Activated naive CD4-positive, alpha-beta T cell treated with anti-CD3 and anti-CD28 coated beads, Interleukin-2, amount 50 U/mL, for 72 hours (primary cell): ENCODE data around the gene RASD2. TPM values are rescaled to one million over a fixed set of nuclear protein-coding genes. Genes with fewer than 3 reads are reported as not detected.
"Not testable (repeated sequence)": the region's sequence is repeated elsewhere in the genome, so short reads cannot be mapped to it uniquely, and the experiment has no call there.

Source experiments
- ATAC-seq, 2 donors: fragments of 150-1000 bp; cut with Tn5 transposase; 2 replicates each; pipeline ENCODE4 v1.10.0; 2021; ENCODE audit warnings: mild to moderate bottlenecking in 2 of 2, moderate library complexity in 2 of 2
- DNase-seq, 2 donors: peaks; one replicate each; pipeline ENCODE4 v3.0.0; 2021 to 2022; ENCODE audit warnings: low spot score in 2 of 2
- H3K27ac Mint-ChIP-seq, 2 donors: one replicate each; pipeline ENCODE4 v1.8.0; 2022; ENCODE audit warnings: mild to moderate bottlenecking in 2 of 2, mixed read lengths in 2 of 2
- H3K36me3 Mint-ChIP-seq, 2 donors: one replicate each; pipeline ENCODE4 v1.8.0; 2022; ENCODE audit warnings: mixed read lengths in 2 of 2
- H3K9me3 Mint-ChIP-seq, 2 donors: one replicate each; pipeline ENCODE4 v1.8.0; 2022; ENCODE audit warnings: mixed read lengths in 2 of 2
- total RNA-seq, 2 donors: library from RNA; stranded (reverse); gene quantifications; one replicate each; pipeline ENCODE4 v1.2.3, GENCODE V29; 2022

Gene RASD2
- total RNA-seq, 2 donors from 2014 or later: 0.08 to 0.46 TPM

DNA sequence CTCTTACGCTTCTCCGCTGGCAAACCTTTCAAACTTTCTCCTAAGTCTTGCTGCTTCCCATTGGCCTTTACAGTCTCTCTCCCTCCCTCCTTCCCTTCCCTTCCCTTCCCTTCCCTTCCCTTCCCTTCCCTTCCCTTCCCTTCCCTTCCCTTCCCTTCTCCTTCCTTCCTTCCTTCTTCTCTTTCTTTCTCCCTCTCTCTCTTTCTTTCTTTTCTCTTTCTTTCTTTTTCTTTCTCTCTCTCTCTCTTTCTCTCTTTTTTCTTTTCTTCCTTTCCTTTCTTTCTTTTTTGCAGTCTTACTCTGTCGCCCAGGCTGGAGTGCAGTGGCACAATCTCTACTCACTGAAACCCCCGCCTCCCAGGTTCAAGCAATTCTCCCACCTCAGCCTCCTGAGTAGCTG, 24.7 kb upstream of the RASD2 start:
- H3K27ac Mint-ChIP-seq: peak overlapping the region in 1 of 2 donors; percentile 11
- H3K9me3 Mint-ChIP-seq, H3K36me3 Mint-ChIP-seq, ATAC-seq, DNase-seq: not testable (repeated sequence)

DNA sequence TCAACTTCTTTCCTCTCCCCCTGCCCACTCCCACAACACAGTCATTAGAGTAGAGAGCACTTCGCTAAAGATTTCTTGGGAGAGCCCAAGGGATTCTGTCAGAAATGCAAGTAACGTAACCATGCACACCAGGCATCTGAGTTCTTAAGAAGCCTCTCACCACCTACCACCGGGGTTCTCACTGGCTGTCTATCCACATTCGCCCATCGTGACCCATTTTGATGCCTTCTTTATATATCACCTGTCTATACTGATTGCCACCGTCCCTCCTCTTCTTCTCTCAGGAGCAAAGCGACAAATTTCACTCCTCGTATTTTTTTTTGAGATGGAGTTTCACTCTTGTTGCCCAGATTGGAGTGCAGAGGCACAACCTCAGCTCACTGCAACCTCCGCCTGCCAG, 23.9 kb upstream of the RASD2 start:
- ATAC-seq (no peak), DNase-seq (no peak)
- Mint-ChIP-seq H3K9me3 (no peaks in the 10 kb centered on the region), H3K36me3 (no peaks in the 10 kb centered on the region), H3K27ac (no peak overlapping the region)

DNA sequence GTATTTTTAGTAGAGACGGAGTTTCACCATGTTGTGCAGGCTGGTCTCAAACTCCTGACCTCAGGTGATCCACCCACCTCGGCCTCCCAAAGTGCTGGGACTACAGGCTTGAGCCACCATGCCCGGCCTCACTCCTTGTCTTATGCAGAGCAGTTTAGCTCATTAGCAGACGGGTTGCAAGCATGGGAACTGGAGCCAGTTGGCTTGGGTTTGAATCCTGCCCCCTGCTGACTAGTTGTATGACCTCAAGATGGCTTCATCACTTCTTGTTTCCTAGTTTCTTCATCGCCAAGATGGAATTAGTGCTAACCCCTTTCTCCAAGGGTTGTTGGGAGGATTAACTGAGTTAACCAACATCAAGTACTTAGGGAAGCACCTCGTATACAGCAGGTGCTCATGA, 23.4 kb upstream of the RASD2 start:
- H3K27ac Mint-ChIP-seq: no peak overlapping the region
- ATAC-seq: no peak
- no peak for DNase-seq
- H3K36me3 Mint-ChIP-seq: no peaks in the 10 kb centered on the region
- no peaks in the 10 kb centered on the region for H3K9me3 Mint-ChIP-seq

DNA sequence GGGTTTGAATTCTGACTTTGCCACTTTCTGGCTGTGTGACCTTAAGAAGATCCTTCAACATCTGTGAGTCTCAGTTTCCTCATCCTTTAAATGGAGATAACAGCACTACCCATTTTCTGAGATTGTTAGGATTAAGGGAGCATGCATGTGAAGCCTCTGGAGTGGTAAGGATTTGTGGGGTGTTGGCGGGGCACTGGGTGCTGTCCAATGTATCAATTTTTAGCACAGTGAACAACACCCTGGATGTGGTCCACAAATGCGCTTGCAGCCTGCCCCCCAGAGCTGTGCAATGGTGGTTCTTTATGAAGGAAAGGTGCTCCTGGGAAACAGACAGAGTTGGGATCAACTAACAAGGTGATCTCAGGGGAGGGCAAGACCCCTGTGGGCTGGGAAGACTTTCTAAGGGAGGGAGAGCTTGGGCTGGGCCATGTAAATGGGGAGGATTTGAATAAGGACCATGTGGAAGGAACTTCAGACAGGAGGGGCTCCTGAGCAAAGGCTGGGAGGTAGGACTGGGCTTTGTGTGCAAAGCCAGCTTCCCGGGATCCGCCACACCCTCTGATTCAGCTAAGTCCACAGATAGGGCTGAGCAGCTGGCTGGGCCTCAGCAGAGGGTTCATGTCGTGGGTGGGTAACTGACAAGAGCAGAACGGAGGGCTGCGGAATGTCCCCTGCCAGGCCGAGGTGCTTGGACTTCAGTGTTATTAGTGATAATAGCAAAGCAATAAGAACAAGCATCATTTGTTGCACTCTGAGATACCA, 22.7 kb upstream of the RASD2 start:
- DNase-seq (no peak), ATAC-seq (no peak)
- Mint-ChIP-seq H3K36me3 (no peaks in the 10 kb centered on the region), H3K9me3 (no peaks in the 10 kb centered on the region), H3K27ac (no peak overlapping the region)

DNA sequence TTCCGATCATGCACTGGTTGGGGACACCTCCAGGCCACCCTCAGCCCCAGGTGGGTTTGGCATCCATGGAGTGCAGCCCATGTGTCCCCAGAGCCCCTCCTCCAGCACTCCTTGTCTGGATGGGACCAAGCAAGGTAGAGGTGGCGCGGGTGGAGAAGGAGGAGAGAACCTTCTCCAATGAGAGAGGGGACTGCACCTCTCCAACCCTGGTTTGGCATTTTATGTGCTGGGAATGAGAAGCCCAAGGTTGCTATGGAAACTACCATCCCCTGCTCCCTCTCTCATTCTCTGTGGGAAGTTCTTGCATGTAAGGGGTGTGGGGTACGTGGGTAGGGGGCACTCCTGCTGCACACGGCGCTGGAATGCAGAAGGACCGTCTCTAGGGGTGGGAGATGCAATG, 21.8 kb upstream of the RASD2 start:
- no peak for DNase-seq
- Mint-ChIP-seq H3K36me3 (no peaks in the 10 kb centered on the region), H3K9me3 (no peaks in the 10 kb centered on the region), H3K27ac (no peak overlapping the region)
- no peak for ATAC-seq

DNA sequence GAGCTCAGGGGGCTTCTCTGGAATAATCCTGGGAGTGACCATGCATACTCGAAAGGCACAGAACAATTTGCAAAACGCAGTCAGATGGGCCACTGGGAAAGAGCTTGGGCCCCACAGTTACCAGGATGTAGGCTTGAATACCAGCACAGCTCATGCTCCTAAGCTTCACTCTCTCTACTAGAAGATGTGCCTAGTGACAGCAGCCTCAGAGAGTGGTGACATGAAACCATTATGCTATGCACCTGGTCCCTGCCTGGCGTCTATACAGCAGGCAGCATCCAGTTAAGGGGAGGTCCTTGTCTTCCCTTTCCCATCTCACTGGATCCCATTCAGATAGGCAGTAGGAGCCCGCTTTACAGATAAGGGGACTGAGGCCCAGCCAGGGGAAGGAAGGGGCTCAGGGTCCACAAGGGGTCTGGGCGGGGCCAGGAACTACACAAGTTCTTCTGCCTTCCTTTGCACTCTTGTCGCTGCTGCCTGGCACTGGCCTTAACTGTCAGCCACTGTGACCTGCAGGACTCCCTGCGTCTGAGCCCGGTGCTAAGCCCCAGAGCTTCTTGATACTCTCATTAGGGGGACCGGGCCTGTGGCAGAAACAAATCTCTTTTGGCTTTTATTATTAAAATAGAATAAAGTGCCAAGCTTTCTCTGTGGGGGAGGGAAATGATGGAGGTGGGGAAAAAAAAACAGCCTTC, 21.2 kb upstream of the RASD2 start:
- ATAC-seq (no peak), DNase-seq (no peak)
- no peaks in the 10 kb centered on the region for H3K9me3 Mint-ChIP-seq
- H3K27ac Mint-ChIP-seq: no peak overlapping the region
- H3K36me3 Mint-ChIP-seq: no peaks in the 10 kb centered on the region

DNA sequence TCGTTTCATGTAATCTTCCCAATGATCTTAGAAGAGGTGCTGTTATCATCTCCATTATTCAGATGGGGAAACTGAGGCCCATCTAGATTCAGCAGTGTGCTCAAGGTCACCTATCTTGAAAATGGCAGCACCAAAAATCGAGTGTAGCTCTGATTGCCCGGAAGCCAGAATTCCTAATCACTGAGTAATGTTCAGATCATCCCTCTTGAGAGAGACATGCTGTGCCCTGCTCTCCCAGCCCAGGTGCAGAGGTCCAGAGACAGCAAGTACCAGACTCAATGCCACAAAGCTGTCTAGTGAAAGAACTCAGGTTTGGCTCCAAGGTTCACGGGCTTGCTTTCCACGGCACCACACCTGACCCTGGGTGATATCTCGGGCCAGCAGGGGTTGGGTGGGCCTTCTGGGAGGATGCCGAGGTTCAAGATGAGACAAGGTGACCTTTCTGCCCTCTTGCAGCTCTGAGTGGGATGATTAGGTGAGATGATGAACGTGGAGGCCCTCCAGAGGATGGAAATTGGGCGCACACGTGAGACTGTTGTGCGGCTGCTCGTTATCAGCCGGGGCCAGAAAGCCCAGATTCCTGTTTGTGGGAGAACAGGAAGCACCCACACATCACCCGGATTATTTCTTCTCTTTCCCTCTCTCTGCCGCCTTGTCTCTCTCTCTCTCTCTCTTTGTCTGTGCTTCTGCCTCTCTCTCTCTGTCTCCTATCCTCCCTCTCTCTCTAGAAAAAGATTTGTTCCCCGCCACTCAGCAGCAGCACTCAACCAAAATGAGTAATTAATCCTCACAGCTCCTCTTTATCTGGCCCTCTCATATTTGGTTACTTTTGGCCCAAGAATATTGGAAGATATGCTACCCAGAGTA, 19.0 kb upstream of the RASD2 start:
- no peak for DNase-seq
- H3K9me3 Mint-ChIP-seq: no peaks in the 10 kb centered on the region
- no peaks in the 10 kb centered on the region for H3K36me3 Mint-ChIP-seq
- H3K27ac Mint-ChIP-seq: no peak overlapping the region
- no peak for ATAC-seq

DNA sequence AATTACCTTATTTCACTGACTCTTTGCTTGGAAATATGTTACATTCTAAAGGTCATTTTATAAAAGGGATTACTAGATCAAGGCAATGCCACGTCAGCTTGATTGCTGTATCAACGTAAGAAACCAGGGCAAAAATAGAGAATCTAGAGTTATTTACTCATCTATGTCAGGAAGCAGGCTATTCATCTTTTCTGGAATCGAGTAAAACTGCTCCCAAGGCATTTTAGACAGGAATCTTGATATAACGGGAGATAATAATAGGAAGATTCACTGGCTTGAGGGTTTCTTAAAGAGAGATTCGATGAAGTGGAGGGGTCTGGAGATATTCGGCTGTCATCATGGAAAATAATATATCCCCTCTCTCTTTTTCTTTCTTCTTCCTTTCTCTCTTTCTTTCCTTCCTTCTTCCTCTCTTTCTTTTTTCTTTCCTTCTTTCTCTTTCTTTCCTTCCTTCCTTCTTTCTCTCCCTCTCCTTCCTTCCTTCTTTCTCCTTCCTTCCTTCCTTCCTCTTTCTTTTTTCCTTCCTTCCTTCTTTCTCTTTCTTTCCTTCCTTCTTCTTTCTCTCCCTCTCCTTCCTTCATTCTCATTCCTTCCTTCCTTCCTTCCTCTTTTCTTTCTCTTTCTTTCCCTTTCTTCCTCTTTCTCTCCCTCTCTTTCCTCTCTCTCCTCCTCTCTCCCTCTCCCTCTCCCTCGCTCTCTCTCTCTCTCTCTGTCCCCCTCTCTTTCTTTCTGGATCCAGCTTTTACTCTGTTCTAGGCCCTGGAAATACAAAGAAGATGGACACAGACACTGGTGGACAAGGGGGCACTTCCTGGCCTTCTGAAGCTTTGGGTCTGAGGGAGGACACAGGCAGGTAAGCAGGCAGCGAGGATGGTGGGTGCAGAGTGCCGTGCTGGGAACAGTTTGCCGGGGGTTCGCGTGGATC, 18.1 kb upstream of the RASD2 start:
- no peak overlapping the region for H3K27ac Mint-ChIP-seq
- ATAC-seq: no peak

DNA sequence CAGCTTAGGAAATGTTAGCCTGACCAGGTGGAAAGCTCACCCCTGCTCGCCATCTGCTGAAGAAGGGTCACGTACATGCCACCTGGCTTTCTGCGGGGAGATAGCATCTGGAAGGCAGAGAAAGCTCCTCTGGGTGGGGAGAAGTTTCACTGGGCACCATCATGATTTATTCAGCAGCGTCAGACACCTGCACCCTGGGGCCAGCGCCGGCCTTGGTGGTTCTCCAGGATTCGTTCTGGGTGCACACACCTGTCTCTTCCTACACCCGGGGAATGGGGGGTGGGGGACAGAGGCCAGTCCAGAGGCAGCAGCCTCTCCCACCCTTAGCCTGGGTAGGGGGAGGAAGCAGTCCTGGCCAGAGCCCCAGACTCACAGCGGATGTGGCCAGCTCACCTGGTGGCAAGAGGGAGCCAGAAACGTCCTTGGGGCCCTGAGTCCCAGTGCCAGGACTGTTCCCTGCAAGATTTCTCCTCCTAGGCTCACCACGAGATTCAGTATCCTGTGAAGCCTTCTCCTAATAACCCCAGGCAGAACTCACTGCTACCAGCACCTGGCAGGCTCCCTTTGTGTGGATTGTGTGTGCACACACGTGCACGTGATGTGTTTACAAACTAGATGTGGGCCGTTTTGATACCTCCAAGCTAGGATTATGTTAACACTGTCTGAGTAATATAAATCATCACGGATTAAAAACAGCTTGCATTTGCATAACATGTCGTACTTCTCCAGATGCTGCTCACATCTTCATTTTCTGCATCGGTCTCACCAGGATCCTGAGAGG, 17.3 kb upstream of the RASD2 start:
- Mint-ChIP-seq H3K36me3 (no peaks in the 10 kb centered on the region), H3K27ac (no peak overlapping the region), H3K9me3 (no peaks in the 10 kb centered on the region)
- ATAC-seq (no peak), DNase-seq (no peak)

More for the DNA sequence above, 18.1 kb upstream of the RASD2 start:
- Mint-ChIP-seq H3K36me3 (no peaks in the 10 kb centered on the region), H3K9me3 (no peaks in the 10 kb centered on the region)
- no peak for DNase-seq

DNA sequence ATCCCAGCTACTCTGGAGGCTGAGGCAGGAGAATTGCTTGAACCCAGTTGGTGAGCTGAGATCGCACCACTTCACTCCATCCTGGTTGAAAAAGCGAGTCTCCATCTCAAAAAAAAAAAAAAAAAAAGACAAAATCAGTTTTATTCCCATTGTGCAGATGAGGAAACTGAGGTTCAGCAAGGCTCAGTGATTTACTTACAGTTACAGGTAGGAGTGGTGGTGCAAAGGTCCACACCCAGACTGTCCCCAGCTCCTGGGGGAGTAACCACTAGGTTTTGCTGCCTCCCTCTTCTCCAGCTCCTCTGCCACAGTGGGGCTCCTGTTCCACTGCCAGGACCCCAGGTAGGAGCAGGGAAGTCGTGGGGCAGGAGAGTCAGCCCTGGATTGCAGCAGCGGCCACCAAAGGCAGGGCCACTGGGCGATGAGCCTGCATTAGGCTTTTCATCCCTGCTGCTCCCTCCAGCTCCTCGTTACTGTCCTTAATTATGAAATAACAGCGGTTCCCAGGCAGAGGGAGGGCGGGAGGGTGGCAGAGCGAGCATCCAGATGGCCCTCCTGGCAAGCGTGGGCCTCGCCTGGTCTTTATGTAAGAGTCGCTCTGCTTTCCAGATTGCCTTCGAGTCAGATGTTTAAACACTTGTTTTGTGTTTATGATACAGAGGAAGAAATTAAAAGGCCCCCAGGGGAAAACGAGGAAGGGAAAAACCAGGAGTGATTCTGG, 15.5 kb upstream of the RASD2 start:
- H3K36me3 Mint-ChIP-seq: no peaks in the 10 kb centered on the region
- no peak for DNase-seq
- no peaks in the 10 kb centered on the region for H3K9me3 Mint-ChIP-seq
- no peak overlapping the region for H3K27ac Mint-ChIP-seq
- no peak for ATAC-seq

DNA sequence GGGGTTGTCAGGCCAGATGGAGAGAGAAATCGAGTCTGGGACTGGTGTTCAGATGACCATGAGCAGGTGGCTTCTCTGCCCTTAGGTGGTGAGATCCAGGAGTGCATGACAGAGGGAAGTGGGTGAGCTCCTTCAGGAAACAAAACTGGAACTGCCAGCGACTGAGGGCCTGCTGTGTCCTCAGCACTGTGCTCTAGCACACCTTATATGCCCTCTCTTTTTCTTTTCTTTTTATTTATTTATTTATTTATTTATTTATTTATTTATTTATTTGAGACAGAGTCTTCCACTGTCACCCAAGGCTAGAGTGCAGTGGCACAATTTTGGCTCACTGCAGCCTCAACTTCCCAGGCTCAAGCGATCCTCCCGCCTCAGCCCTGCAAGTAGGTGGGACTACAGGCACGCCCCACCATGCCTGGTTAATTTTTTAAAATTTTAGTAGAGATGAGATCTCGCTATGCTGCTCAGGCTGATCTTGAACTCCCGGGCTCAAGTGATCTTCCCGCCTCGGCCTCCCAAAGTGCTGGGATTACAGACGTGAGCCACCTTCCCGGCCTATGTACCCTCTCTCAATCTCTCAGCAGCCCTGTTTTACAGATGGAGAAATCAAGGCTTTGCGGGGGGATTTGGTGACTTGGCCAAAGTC, 14.8 kb upstream of the RASD2 start:
- no peak overlapping the region for H3K27ac Mint-ChIP-seq
- no peaks in the 10 kb centered on the region for H3K9me3 Mint-ChIP-seq
- DNase-seq (no peak), ATAC-seq (no peak)
- no peaks in the 10 kb centered on the region for H3K36me3 Mint-ChIP-seq

DNA sequence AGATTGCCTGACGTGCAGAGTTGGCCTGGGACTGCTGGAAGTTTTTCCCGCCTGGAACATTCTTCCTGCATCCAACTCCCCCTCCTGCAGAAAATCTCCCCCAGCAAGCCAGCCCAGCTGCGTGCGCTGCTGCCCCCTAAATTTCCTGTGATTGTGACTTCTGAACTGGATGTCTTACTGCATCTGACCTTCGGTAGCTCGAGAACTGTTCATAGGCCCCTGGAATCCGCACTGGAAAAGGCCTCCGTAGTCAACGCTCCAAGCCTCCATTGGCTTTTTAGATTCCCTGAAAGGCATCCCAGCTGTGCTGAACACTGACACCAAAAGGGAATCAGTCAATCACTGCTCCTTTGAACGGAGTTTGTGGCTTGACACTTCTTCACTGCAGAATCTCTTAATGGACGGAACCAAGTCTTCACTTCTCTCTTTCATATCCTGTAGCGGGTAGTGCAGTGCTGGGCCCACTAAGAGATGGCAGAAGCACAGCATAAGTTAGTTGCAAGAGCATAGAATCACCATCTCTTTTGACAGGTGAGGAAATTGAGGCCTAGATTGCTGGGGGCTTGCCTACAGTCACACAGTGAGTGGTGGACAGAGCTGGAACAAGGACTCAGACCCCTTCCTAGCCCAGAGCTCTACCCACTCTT, 14.2 kb upstream of the RASD2 start:
- no peak overlapping the region for H3K27ac Mint-ChIP-seq
- no peaks in the 10 kb centered on the region for H3K36me3 Mint-ChIP-seq
- no peak for DNase-seq
- ATAC-seq: no peak
- no peaks in the 10 kb centered on the region for H3K9me3 Mint-ChIP-seq

DNA sequence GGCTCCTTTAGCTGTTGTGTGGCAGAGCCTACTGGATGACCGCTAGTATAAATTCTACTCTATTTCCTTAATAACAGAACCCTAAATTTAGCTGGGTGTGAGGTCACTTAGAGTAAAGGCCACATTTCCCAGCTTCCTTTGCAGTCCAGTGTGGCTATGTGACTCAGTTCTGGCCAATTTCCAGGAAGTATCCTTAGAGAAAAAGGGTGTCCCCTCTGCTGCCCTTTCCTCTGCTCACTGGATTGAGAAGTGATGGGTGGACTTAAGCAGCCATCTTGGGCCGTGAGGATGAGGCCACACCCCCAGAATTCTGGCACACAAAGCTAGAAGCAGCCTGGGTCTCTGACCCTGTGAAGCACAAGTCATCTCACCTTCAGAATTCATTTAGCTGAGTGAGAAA, 11.7 kb upstream of the RASD2 start:
- Mint-ChIP-seq H3K27ac (no peak overlapping the region), H3K36me3 (no peaks in the 10 kb centered on the region), H3K9me3 (no peaks in the 10 kb centered on the region)
- DNase-seq: no peak
- no peak for ATAC-seq

DNA sequence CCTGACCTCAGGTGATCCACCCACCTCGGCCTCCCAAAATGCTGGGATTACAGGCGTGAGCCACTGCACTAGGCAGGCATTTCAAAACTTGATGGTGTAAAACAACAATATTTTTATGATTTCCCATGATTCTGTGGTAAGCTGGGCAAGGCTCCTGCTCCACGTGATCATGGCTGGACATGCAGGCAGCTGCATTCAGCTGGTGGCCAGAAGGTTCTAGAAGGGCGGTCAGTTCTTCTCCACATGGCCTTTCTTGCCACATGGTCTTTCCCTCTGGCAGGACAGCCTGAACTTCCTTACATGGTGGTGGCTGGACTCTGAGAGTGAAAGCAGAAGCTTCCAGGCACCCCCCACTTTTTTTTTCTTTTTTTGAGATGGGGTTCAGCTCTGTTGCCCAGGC, 9.9 kb upstream of the RASD2 start:
- DNase-seq (no peak), ATAC-seq (no peak)
- Mint-ChIP-seq H3K9me3 (no peaks in the 10 kb centered on the region), H3K27ac (no peak overlapping the region), H3K36me3 (no peaks in the 10 kb centered on the region)
